HepG2 (cell line): Measurements from ENCODE around the gene TMEM258. TPM values are rescaled to one million over a fixed set of nuclear protein-coding genes. Genes with fewer than 3 reads are reported as not detected.
A peak's percentile ranks its signal among the peaks of the same experiment; 100 is the strongest.

Source experiments
- CBX2 ChIP-seq, 2 experiments: fragments of 200-600 bp in 1 of 2; sonication (generic); formaldehyde crosslinking in 1 of 2; IDR thresholded peaks; 2 replicates each; pipeline versions ENCODE4 v1.7.0 to v1.8.1; 2018 to 2022; ENCODE audit warnings: low read depth in 2 of 2, low read length in 1 of 2, mild to moderate bottlenecking in 1 of 2, missing genetic modification reagents in 1 of 2
- HOXA5 ChIP-seq: sonication (generic); formaldehyde crosslinking; IDR thresholded peaks from 2 replicates; pipeline ENCODE4 v1.4.0; 2020; ENCODE audit warnings: missing genetic modification reagents
- MED13 ChIP-seq: sonication (generic); formaldehyde crosslinking; IDR thresholded peaks from 2 replicates; pipeline ENCODE4 v1.5.0; 2020; ENCODE audit warnings: missing genetic modification reagents
- NCOA2 ChIP-seq: sonication (generic); formaldehyde crosslinking; IDR thresholded peaks from 2 replicates; pipeline ENCODE4 v1.8.0; 2022; ENCODE audit warnings: inconsistent platforms
- NFRKB ChIP-seq: fragments of 450-650 bp; IDR thresholded peaks from 2 replicates; pipeline ENCODE4 v1.6.1; 2017
- NFYC ChIP-seq: IDR thresholded peaks from 2 replicates; pipeline ENCODE4 v1.6.1; 2016; ENCODE audit warnings: missing genetic modification reagents, missing compliant biosample characterization
- POLR2G ChIP-seq: fragments of 200-400 bp; formaldehyde crosslinking; IDR thresholded peaks from 2 replicates; pipeline ENCODE4 v1.6.1; 2018; ENCODE audit warnings: mild to moderate bottlenecking, low read depth, low read length, moderate library complexity
- PTBP1 ChIP-seq: fragments of 200-400 bp; formaldehyde crosslinking; IDR thresholded peaks from 2 replicates; pipeline ENCODE4 v1.6.1; 2018; ENCODE audit warnings: low read length, low read depth; ENCODE audit not compliant: poor library complexity, severe bottlenecking
- SNAPC2 ChIP-seq: sonication (generic); formaldehyde crosslinking; IDR thresholded peaks from 2 replicates; pipeline ENCODE4 v1.8.1; 2022; ENCODE audit warnings: mild to moderate bottlenecking, missing genetic modification reagents
- ZFP62 ChIP-seq: sonication (generic); formaldehyde crosslinking; IDR thresholded peaks from 2 replicates; pipeline ENCODE4 v1.4.0; 2020; ENCODE audit warnings: missing genetic modification reagents
- ZFX ChIP-seq: sonication (generic); formaldehyde crosslinking; IDR thresholded peaks from 2 replicates; pipeline ENCODE4 v1.4.0; 2020; ENCODE audit warnings: mild to moderate bottlenecking, low read depth, missing genetic modification reagents, moderate library complexity
- ZNF274 ChIP-seq: sonication (generic); formaldehyde crosslinking; IDR thresholded peaks from 2 replicates; pipeline ENCODE4 v1.5.1; 2020; ENCODE audit warnings: mild to moderate bottlenecking, missing genetic modification reagents
- ZSCAN21 ChIP-seq: sonication (generic); formaldehyde crosslinking; IDR thresholded peaks from 2 replicates; pipeline ENCODE4 v1.8.0; 2022; ENCODE audit warnings: mild to moderate bottlenecking, missing genetic modification reagents, moderate library complexity, borderline replicate concordance
- polyA plus RNA-seq, 8 experiments: library from polyadenylated mRNA; depleted of rRNA in 3 of 8; stranded (reverse) in 7 of 8; unstranded in 1 of 8; fragments of >200 nt; fragmentation: Illumina TruSeq in 4 of 8; extraction: Trizol in 4 of 8; gene quantifications; 2 replicates each; pipeline versions ENCODE4 v1.2.1 to v1.2.3, GENCODE V29; 2011 to 2016; ENCODE audit warnings: low read depth in 4 of 8, missing spikeins in 1 of 8, mixed read lengths in 1 of 8; ENCODE audit not compliant: insufficient read depth in 1 of 8
- total RNA-seq, 5 experiments: library from RNA; depleted of rRNA; stranded (reverse); fragments of >200 nt; fragmentation: Illumina TruSeq; extraction: Trizol; gene quantifications; 2 replicates each; pipeline ENCODE4 v1.2.3, GENCODE V29; 2016; ENCODE audit warnings: low read depth in 1 of 5
- TF ChIP-seq, protein P1 (sequence below): IDR thresholded peaks from 2 replicates; pipeline ENCODE4 v1.6.1; 2016; ENCODE audit warnings: low read depth, borderline replicate concordance
- TF ChIP-seq, protein P2 (sequence below): sonication (generic); formaldehyde crosslinking; IDR thresholded peaks from 2 replicates; pipeline ENCODE4 v1.5.0; 2020; ENCODE audit warnings: mild to moderate bottlenecking, missing genetic modification reagents
- TF ChIP-seq, protein P3 (sequence below): sonication (generic); formaldehyde crosslinking; IDR thresholded peaks from 2 replicates; pipeline ENCODE4 v1.4.0; 2020; ENCODE audit warnings: mild to moderate bottlenecking, missing genetic modification reagents

The TMEM258 gene
- total and polyA plus RNA-seq, 2 of the 13 experiments (the other 11 are each of a cell fraction or from before 2014, with no cell fraction given): 175 to 424 TPM

DNA sequence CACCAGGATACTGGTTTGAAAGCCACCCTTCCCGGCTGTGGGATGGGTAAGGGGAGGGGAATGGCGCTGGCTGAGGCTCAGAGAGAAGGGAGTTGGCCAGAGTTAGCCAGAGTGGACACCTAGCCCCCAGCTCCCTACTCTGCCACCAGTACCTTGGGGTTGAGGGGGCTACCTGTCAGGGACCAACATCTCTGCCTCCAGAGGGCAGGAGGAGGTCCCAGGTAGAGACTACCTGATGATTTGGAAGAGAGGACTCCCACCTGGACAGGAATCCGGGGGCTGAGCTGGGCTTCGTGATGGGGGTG lies 36.3 kb downstream of the TMEM258 start (continued):
- TF ChIP-seq, protein P1, sequence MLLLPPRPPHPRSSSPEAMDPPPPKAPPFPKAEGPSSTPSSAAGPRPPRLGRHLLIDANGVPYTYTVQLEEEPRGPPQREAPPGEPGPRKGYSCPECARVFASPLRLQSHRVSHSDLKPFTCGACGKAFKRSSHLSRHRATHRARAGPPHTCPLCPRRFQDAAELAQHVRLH (CRISPR knock-in tag): no peak
- TF ChIP-seq, protein P2, sequence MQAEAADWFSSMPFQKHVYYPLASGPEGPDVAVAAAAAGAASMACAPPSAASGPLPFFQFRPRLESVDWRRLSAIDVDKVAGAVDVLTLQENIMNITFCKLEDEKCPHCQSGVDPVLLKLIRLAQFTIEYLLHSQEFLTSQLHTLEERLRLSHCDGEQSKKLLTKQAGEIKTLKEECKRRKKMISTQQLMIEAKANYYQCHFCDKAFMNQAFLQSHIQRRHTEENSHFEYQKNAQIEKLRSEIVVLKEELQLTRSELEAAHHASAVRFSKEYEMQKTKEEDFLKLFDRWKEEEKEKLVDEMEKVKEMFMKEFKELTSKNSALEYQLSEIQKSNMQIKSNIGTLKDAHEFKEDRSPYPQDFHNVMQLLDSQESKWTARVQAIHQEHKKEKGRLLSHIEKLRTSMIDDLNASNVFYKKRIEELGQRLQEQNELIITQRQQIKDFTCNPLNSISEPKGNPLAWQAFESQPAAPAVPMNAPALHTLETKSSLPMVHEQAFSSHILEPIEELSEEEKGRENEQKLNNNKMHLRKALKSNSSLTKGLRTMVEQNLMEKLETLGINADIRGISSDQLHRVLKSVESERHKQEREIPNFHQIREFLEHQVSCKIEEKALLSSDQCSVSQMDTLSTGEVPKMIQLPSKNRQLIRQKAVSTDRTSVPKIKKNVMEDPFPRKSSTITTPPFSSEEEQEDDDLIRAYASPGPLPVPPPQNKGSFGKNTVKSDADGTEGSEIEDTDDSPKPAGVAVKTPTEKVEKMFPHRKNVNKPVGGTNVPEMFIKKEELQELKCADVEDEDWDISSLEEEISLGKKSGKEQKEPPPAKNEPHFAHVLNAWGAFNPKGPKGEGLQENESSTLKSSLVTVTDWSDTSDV (CRISPR knock-in tag): 0 out of 2 replicates have a peak, but pooled peaks have one; percentile 2
- no peak for TF ChIP-seq NCOA2 (CRISPR knock-in tag)
- TF ChIP-seq HOXA5: no peak
- TF ChIP-seq SNAPC2 (CRISPR knock-in tag): peak; percentile 52; the same call in 1 of the 2 replicates
- no peak for TF ChIP-seq ZFX (CRISPR knock-in tag)
- TF ChIP-seq PTBP1: no peak
- TF ChIP-seq NFYC: no peak
- 0 out of 2 replicates have a peak, but pooled peaks have one; percentile 11 for TF ChIP-seq ZNF274
- 0 out of 2 replicates have a peak, but pooled peaks have one; percentile 30 for TF ChIP-seq ZSCAN21 (CRISPR knock-in tag)
- TF ChIP-seq CBX2 (IDR thresholded peaks at IDR 0.05; ENCODE audit: low read depth, low read length): no peak
- TF ChIP-seq CBX2 (CRISPR knock-in tag; IDR thresholded peaks at IDR 0.05; ENCODE audit: low read depth): no peak
- no peak for TF ChIP-seq MED13
- no peak for TF ChIP-seq POLR2G
- TF ChIP-seq NFRKB: no peak
- TF ChIP-seq, protein P3, sequence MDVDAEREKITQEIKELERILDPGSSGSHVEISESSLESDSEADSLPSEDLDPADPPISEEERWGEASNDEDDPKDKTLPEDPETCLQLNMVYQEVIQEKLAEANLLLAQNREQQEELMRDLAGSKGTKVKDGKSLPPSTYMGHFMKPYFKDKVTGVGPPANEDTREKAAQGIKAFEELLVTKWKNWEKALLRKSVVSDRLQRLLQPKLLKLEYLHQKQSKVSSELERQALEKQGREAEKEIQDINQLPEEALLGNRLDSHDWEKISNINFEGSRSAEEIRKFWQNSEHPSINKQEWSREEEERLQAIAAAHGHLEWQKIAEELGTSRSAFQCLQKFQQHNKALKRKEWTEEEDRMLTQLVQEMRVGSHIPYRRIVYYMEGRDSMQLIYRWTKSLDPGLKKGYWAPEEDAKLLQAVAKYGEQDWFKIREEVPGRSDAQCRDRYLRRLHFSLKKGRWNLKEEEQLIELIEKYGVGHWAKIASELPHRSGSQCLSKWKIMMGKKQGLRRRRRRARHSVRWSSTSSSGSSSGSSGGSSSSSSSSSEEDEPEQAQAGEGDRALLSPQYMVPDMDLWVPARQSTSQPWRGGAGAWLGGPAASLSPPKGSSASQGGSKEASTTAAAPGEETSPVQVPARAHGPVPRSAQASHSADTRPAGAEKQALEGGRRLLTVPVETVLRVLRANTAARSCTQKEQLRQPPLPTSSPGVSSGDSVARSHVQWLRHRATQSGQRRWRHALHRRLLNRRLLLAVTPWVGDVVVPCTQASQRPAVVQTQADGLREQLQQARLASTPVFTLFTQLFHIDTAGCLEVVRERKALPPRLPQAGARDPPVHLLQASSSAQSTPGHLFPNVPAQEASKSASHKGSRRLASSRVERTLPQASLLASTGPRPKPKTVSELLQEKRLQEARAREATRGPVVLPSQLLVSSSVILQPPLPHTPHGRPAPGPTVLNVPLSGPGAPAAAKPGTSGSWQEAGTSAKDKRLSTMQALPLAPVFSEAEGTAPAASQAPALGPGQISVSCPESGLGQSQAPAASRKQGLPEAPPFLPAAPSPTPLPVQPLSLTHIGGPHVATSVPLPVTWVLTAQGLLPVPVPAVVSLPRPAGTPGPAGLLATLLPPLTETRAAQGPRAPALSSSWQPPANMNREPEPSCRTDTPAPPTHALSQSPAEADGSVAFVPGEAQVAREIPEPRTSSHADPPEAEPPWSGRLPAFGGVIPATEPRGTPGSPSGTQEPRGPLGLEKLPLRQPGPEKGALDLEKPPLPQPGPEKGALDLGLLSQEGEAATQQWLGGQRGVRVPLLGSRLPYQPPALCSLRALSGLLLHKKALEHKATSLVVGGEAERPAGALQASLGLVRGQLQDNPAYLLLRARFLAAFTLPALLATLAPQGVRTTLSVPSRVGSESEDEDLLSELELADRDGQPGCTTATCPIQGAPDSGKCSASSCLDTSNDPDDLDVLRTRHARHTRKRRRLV: no peak
- no peak for TF ChIP-seq ZFP62 (CRISPR knock-in tag)
- TF ChIP-seq, all 625 proteins: peak for 8
